K562 (cell line): ENCODE results near the gene FAM124A. TPM values are rescaled to one million over a fixed set of nuclear protein-coding genes. Genes with fewer than 3 reads are reported as not detected.

Source experiments
- ATAC-seq: fragments of 200-7000 bp; cut with Tn5 transposase; 3 replicates; pipeline ENCODE4 v1.9.1; 2020; ENCODE audit warnings: moderate library complexity
- BruUV-seq: library from RNA; stranded (reverse); fragments of 400-500 nt; replicated peaks from 2 replicates; lab custom pipeline; 2021; lab: Mats Ljungman, UMichigan
- CTCF ChIA-PET: fragments of 300-600 bp; formaldehyde crosslinking; extraction: SDS; loops from one replicate; lab custom pipeline; 2021; ENCODE audit warnings: low intra/inter-chr PET ratio; lab: Yijun Ruan, JAX
- POLR2A ChIA-PET: fragments of 300-600, 350-650 bp; sonication (Branson Sonifier 250); formaldehyde crosslinking; extraction: SDS; loops from one replicate; lab custom pipeline; 2021; ENCODE audit warnings: antibody characterized with exemption, inconsistent platforms; lab: Yijun Ruan, JAX
- DNase-seq, 4 experiments: peaks; one replicate each; pipeline versions ENCODE4 v3.0.0 to v3.0.0-alpha.2; 2011 to 2018; ENCODE audit warnings: low spot score in 3 of 4, mixed read lengths in 3 of 4; ENCODE audit errors: extremely low read depth in 1 of 4
- FAIRE-seq: peaks from 2 replicates; lab custom pipeline; 2011; peaks lifted over from hg19 to GRCh38; lab: Jason Lieb, UNC
- H2AFZ ChIP-seq: 2 replicates; pipeline ENCODE4 v1.6.0; 2011; ENCODE audit warnings: low read depth, low read length, control low read depth, inconsistent platforms
- H3K27ac ChIP-seq: fragments of 200-600 bp; 3 replicates; pipeline ENCODE4 v1.8.0; 2011; ENCODE audit warnings: low read depth, mild to moderate bottlenecking, control low read depth, inconsistent platforms, low read length, moderate library complexity, mixed read lengths; ENCODE audit errors: extremely low read depth
- H3K27me3 ChIP-seq, 2 experiments: fragments of 300-600 bp in 1 of 2; 2 replicates in 1 of 2; 3 replicates in 1 of 2; pipeline versions ENCODE4 v1.6.0 to v1.8.0; 2011; ENCODE audit warnings: inconsistent platforms in 2 of 2, low read length in 2 of 2, mild to moderate bottlenecking in 1 of 2, mixed read lengths in 1 of 2, moderate library complexity in 1 of 2; ENCODE audit not compliant: control insufficient read depth in 2 of 2, insufficient read depth in 2 of 2
- H3K36me3 ChIP-seq: fragments of 300-600 bp; 3 replicates; pipeline ENCODE4 v1.8.0; 2011; ENCODE audit warnings: mild to moderate bottlenecking, low read length, inconsistent platforms; ENCODE audit not compliant: control insufficient read depth, insufficient read depth
- H3K4me1 ChIP-seq, 2 experiments: fragments of 200-600 bp in 1 of 2; replicated peaks in 1 of 2; 2 replicates in 1 of 2; 3 replicates in 1 of 2; pipeline versions ENCODE4 v1.5.1 to v1.8.0; 2011; ENCODE audit warnings: inconsistent platforms in 2 of 2, low read length in 2 of 2, mild to moderate bottlenecking in 1 of 2, mixed read lengths in 1 of 2, moderate library complexity in 1 of 2; ENCODE audit not compliant: control insufficient read depth in 2 of 2, insufficient read depth in 2 of 2
- H3K4me2 ChIP-seq: 2 replicates; pipeline ENCODE4 v1.6.1; 2011; ENCODE audit warnings: low read length, control low read depth, inconsistent platforms, mixed read lengths; ENCODE audit not compliant: insufficient read depth
- H3K4me3 ChIP-seq: fragments of 200-600 bp; sonication (generic), shearing (Covaris generic); 2 replicates; pipeline ENCODE4 v1.5.1; 2016; ENCODE audit warnings: control low read depth, inconsistent platforms
- H3K79me2 ChIP-seq: fragments of 200-600 bp; 3 replicates; pipeline ENCODE4 v1.8.0; 2011; ENCODE audit warnings: low read length, inconsistent platforms; ENCODE audit not compliant: control insufficient read depth, insufficient read depth
- H3K9ac ChIP-seq, 2 experiments: 2 replicates each; pipeline versions ENCODE4 v1.6.0 to v1.6.1; 2011; ENCODE audit warnings: low read depth in 2 of 2, low read length in 2 of 2, control low read depth in 1 of 2, inconsistent platforms in 1 of 2, mild to moderate bottlenecking in 1 of 2, mixed read lengths in 1 of 2; ENCODE audit not compliant: insufficient read depth in 1 of 2
- H3K9me1 ChIP-seq: one replicate; pipeline ENCODE4 v1.6.0; 2011; ENCODE audit warnings: inconsistent platforms, mild to moderate bottlenecking, low read length, moderate library complexity; ENCODE audit not compliant: control insufficient read depth, insufficient read depth
- H3K9me3 ChIP-seq: replicated peaks from 2 replicates; pipeline ENCODE4 v1.5.1; 2011; ENCODE audit warnings: low read depth, low read length, inconsistent platforms; ENCODE audit not compliant: control insufficient read depth, insufficient read depth
- H4K20me1 ChIP-seq: replicated peaks from 2 replicates; pipeline ENCODE4 v1.6.1; 2011; ENCODE audit warnings: low read length, inconsistent platforms, mixed read lengths; ENCODE audit not compliant: control insufficient read depth, insufficient read depth
- GABPB1 ChIP-seq: sonication (generic); formaldehyde crosslinking; IDR thresholded peaks from 2 replicates; pipeline ENCODE4 v1.8.0; 2022; ENCODE audit warnings: mild to moderate bottlenecking, missing genetic modification reagents
- HNRNPH1 ChIP-seq: fragments of 200-400 bp; formaldehyde crosslinking; optimal IDR thresholded peaks from 2 replicates; pipeline ENCODE3; 2017; ENCODE audit warnings: low read depth, mild to moderate bottlenecking, low read length, moderate library complexity
- JUND ChIP-seq, 2 experiments: IDR thresholded peaks; 2 replicates in 1 of 2; 3 replicates in 1 of 2; pipeline ENCODE4 v1.6.1; 2011; ENCODE audit warnings: borderline replicate concordance in 2 of 2, low read depth in 2 of 2, low read length in 2 of 2, improper control_type of control experiment in 1 of 2, missing biosample characterization in 1 of 2, missing genetic modification characterization in 1 of 2, missing genetic modification reagents in 1 of 2
- NFIC ChIP-seq: fragments of 450-650 bp; IDR thresholded peaks from 2 replicates; pipeline ENCODE4 v1.6.1; 2017; ENCODE audit warnings: mild to moderate bottlenecking, inconsistent platforms
- NFXL1 ChIP-seq: fragments of 450-650 bp; formaldehyde crosslinking; IDR thresholded peaks from 2 replicates; pipeline ENCODE4 v1.4.0; 2021; ENCODE audit warnings: mild to moderate bottlenecking
- PHF20 ChIP-seq: fragments of 450-650 bp; IDR thresholded peaks from 2 replicates; pipeline ENCODE4 v1.6.1; 2018; ENCODE audit not compliant: partially characterized antibody
- PRPF4 ChIP-seq: fragments of 200-400 bp; formaldehyde crosslinking; IDR thresholded peaks from one replicate; pipeline ENCODE4 v1.6.1; 2017; ENCODE audit warnings: low read length, low read depth, mild to moderate bottlenecking; ENCODE audit not compliant: insufficient read depth, poor library complexity, severe bottlenecking
- PTBP1 ChIP-seq: fragments of 200-400 bp; formaldehyde crosslinking; IDR thresholded peaks from 2 replicates; pipeline ENCODE4 v1.6.1; 2017; ENCODE audit warnings: low read depth, low read length
- TCF7 ChIP-seq: sonication (generic); IDR thresholded peaks from 2 replicates; pipeline ENCODE4 v1.6.1; 2016; ENCODE audit warnings: antibody characterized with exemption, borderline replicate concordance
- TCF7L2 ChIP-seq: fragments of 150-350 bp; IDR thresholded peaks from 2 replicates; pipeline ENCODE4 v1.6.1; 2016; ENCODE audit warnings: low read depth, mild to moderate bottlenecking, low read length, moderate library complexity
- TEAD2 ChIP-seq: fragments of 450-650 bp; IDR thresholded peaks from 2 replicates; pipeline ENCODE4 v1.6.1; 2016; ENCODE audit warnings: missing genetic modification characterization, control low read depth, missing compliant biosample characterization
- U2AF1 ChIP-seq: fragments of 200-400 bp; formaldehyde crosslinking; optimal IDR thresholded peaks from 2 replicates; pipeline ENCODE3; 2017; ENCODE audit warnings: mild to moderate bottlenecking, low read depth, low read length, moderate library complexity
- ZNF280B ChIP-seq: fragments of 250-450 bp; sonication (Bioruptor Pico); IDR thresholded peaks from 2 replicates; pipeline ENCODE4 v1.5.1; 2021; ENCODE audit warnings: mild to moderate bottlenecking
- ZNF586 ChIP-seq: fragments of 450-650 bp; formaldehyde crosslinking; conservative IDR thresholded peaks from 2 replicates; pipeline ENCODE4 v1.4.0; 2020; ENCODE audit warnings: mild to moderate bottlenecking, moderate library complexity
- ZNF639 ChIP-seq, 2 experiments: fragments of 200-800 bp in 1 of 2; sonication (Bioruptor generic) in 1 of 2; sonication (generic) in 1 of 2; formaldehyde crosslinking in 1 of 2; IDR thresholded peaks in 1 of 2; conservative IDR thresholded peaks in 1 of 2; 2 replicates each; pipeline versions ENCODE4 v1.5.0 to v1.6.1; 2016 to 2020; ENCODE audit warnings: missing compliant biosample characterization in 1 of 2, missing genetic modification characterization in 1 of 2, missing genetic modification reagents in 1 of 2
- ZNF778 ChIP-seq: fragments of 450-650 bp; formaldehyde crosslinking; IDR thresholded peaks from 2 replicates; pipeline ENCODE4 v1.4.0; 2020; ENCODE audit warnings: mild to moderate bottlenecking, moderate library complexity
- WGBS: fragments of 100-300 bp; shearing (Covaris generic); methylation state at CpG from one replicate; pipeline ENCODE4 v1.1.6; 2016; ENCODE audit warnings: low coverage, mixed read lengths; ENCODE audit not compliant: insufficient coverage; ENCODE audit errors: missing lambda C conversion rate; 5-methylcytosine and 5-hydroxymethylcytosine counted together
- in situ Hi-C: fragments of 300-500 bp; cut with MboI; formaldehyde crosslinking; loops from 4 replicates; pipeline ENCODE4 v1.15.0; 2018; ENCODE audit warnings: inconsistent platforms, mixed read lengths
- intact Hi-C: fragments of 100-400 bp; cut with micrococcal nuclease; formaldehyde crosslinking; loops from 2 replicates; pipeline ENCODE4 v1.14.2; 2022
- polyA plus RNA-seq, 8 experiments: library from polyadenylated mRNA; depleted of rRNA in 4 of 8; stranded (reverse) in 5 of 8; unstranded in 3 of 8; fragments of >200 nt; fragmentation: Nextera tagmentation in 2 of 8; fragmentation: Illumina TruSeq in 1 of 8; extraction: Ambion mirVana in 2 of 8; extraction: Trizol in 1 of 8; gene quantifications; 2 replicates each; pipeline versions ENCODE4 v1.2.1 to v1.2.3, GENCODE V29; 2011 to 2014; ENCODE audit warnings: inconsistent platforms in 1 of 8, missing spikeins in 1 of 8
- total RNA-seq, 7 experiments: library from RNA; depleted of rRNA in 6 of 7; stranded (reverse); fragments of >200 nt in 6 of 7; fragmentation: Illumina TruSeq in 2 of 7; extraction: Trizol in 2 of 7; gene quantifications; 2 replicates each; pipeline versions ENCODE4 v1.2.1 to v1.2.3, GENCODE V29; 2011 to 2021; ENCODE audit warnings: low replicate concordance in 1 of 7

The FAM124A gene
- total and polyA plus RNA-seq, 9 of the 15 experiments (the other 6 are each of a cell fraction or from before 2014, with no cell fraction given): not detected

GRCh38 chr13:51282322-51282721 is 60.1 kb downstream of the FAM124A start:
- Histone ChIP-seq H4K20me1 (no peaks in the 10 kb centered on the region), H3K9ac (no peak overlapping the region), H3K4me1 (no peaks in the 10 kb centered on the region), H3K4me3 (no peak overlapping the region), H3K9me3 (no peaks in the 10 kb centered on the region), H3K4me2 (no peak overlapping the region), H2AFZ (no peak overlapping the region), H3K27ac (no peak overlapping the region), H3K27me3 (peaks cover 0 to 21% of the 10 kb centered on the region in 2 experiments; a peak in 2 of 5 replicates), H3K36me3 (no peaks in the 10 kb centered on the region), H3K79me2 (no peaks in the 10 kb centered on the region), H3K9me1 (no peaks in the 10 kb centered on the region)
- no peak for FAIRE-seq
- in situ Hi-C loops: no loop called here
- ChIA-PET POLR2A (interaction anchor here (0.6 kb wide), 1 partner anchor 196 kb away, joined by 3 read pairs; no protein-coding TSS in a partner anchor), CTCF (no interaction called here)
- no peak for DNase-seq
- ATAC-seq: no peak
- TF ChIP-seq ZNF778 (CRISPR knock-in tag): no peak
- TF ChIP-seq PHF20: no peak
- TF ChIP-seq PTBP1: no peak
- TF ChIP-seq GABPB1 (CRISPR knock-in tag): no peak
- TF ChIP-seq NFIC: no peak
- no peak for TF ChIP-seq U2AF1
- no peak for TF ChIP-seq NFXL1
- no peak for TF ChIP-seq PRPF4
- no peak for TF ChIP-seq JUND (IDR thresholded peaks at IDR 0.05; ENCODE audit: borderline replicate concordance, low read depth, low read length)
- TF ChIP-seq JUND (tag; IDR thresholded peaks at IDR 0.05; ENCODE audit: borderline replicate concordance, low read depth, low read length): no peak
- no peak for TF ChIP-seq TCF7
- no peak for TF ChIP-seq ZNF586 (CRISPR knock-in tag)
- TF ChIP-seq HNRNPH1: no peak
- TF ChIP-seq TCF7L2: no peak
- TF ChIP-seq ZNF280B (CRISPR knock-in tag): no peak
- TF ChIP-seq TEAD2 (tag): no peak
- TF ChIP-seq ZNF639 (CRISPR knock-in tag; conservative IDR thresholded peaks at IDR 0.05 in 1 of 2, IDR thresholded peaks at IDR 0.05 in 1 of 2): no peak
- WGBS: 0% methylated on average over 6 of the region's 6 CpGs
- no TSS peak for BruUV-seq
- intact Hi-C loops: no loop called here
